Erythroblast (primary cell): ENCODE results near the gene ODR4.
"Not testable (repeated sequence)": the region's sequence is repeated elsewhere in the genome, so short reads cannot be mapped to it uniquely, and the experiment has no call there.

Source experiments
- DNase-seq, 2 experiments: peaks; one replicate each; lab custom pipeline; 2025; lab: John Stamatoyannopoulos, UW
- GATA1 ChIP-seq: IDR thresholded peaks from 2 replicates; pipeline ENCODE4 v1.6.1; 2011; ENCODE audit warnings: low read depth, mild to moderate bottlenecking, control low read depth, low read length, moderate library complexity
- POLR2A ChIP-seq: IDR thresholded peaks from 2 replicates; pipeline ENCODE4 v1.6.1; 2011; ENCODE audit warnings: mild to moderate bottlenecking, low read length

ODR4 gene

GRCh38 chr1:186375152-186375928 is at the start of gene ODR4, which contains the start of gene TPR:
Gene ODR4 (plus strand): TSS chr1:186375838. CDS start chr1:186379786, 3,948 bp downstream.
Gene TPR (minus strand): TSS chr1:186375253. CDS start chr1:186375028, 225 bp downstream.
- TF ChIP-seq POLR2A (peak; percentile 77), GATA1 (no peak)

DNA sequence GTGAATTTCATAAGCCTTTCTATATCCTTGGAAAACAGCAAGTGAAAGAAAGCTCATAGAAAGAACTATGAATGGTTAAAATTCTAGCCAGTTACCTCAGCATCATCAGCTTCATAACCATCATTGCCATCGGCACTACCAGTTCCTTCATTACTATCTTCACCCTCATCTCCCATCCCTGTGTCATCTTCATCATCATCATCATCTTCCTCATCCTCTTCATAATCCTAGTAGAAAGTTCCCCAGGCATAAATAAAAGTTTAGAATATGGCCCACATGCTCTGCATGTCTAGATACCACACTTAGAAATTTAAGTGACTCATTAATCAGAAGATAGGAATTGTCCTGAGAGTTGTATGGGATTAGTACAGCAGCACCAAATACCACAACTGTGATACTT is 49.6 kb upstream of the ODR4 start:
- no peak for DNase-seq
- TF ChIP-seq POLR2A: no peak
- no peak for TF ChIP-seq GATA1

More at GRCh38 chr1:186375152-186375928, at the start of gene ODR4, which contains the start of gene TPR:
- DNase-seq: peak; percentile 100

GRCh38 chr1:186327331-186327730 is 48.3 kb upstream of the ODR4 start:
- TF ChIP-seq GATA1 (no peak), POLR2A (no peak)
- DNase-seq: no peak

DNA sequence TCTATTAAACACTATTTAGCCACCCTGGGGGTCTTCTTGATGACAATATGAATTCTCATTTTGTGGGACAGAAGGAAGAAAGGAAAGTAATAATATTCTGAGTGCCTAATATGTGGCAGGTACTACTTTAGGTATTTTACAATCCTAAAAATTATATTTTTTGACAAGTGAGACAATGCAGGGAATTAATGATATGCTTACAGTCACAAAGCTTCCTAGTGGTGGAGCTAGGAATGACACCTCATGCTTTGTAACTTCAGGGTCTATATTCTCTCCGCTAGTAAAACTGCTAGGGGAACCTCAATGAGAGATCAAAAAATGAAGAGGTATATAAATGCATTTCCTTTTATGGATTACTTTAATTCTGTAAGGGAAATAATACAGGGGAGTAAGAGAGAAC is 44.9 kb upstream of the ODR4 start:
- peak in 1 of 2 experiments; percentile 20 for DNase-seq
- TF ChIP-seq POLR2A (no peak), GATA1 (no peak)

GRCh38 chr1:186337554-186337953 is 38.1 kb upstream of the ODR4 start:
- no peak for DNase-seq
- TF ChIP-seq GATA1 (no peak), POLR2A (no peak)

- DNase-seq: no peak
- TF ChIP-seq GATA1: no peak
Measured at GRCh38 chr1:186340772-186341171, 34.9 kb upstream of the ODR4 start.

GRCh38 chr1:186347837-186348691 is 27.6 kb upstream of the ODR4 start:
- not testable (repeated sequence) for DNase-seq

DNA sequence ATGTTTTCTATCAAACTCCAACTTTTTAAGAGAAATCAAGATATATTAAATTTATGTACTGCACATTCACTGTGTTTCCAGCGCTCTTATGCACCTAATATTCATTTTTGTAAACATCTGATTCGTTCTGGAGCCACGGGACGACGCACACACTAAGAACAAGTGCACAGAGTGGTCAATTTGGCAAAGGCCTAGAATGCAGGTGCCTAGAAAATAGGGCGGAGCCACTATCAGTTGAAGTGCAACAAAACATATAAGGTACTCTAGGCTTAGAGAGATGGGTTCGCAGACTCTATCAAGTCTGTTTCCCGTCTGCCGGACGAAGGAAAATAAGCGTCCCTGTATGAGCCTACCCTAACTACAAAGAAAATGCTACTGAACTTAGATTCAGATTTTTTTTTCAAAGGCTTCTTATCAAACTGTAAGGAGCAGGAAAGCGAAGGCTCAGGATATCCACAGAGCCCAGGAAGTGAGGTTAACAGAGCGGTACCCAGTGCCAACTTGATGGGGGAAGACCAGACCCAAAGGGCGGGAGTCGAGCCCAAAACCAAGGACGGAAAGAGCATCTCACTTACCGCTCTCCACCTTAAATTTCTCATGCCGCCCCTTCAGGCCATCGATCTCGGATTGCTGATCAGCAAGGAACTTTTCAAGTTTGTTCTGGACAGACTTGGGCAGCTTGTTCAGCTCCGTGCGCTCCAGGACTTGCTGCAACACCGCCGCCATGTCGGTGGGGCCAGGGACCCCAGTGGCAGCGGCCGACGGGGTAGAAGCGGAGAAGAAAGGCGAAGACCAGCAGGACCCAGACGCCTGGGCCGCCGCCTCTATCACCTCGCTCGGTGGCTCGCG is 1.1 kb upstream of the ODR4 start:
- peak; percentile 72 to 79 for DNase-seq
- TF ChIP-seq POLR2A (no peak), GATA1 (no peak)

DNA sequence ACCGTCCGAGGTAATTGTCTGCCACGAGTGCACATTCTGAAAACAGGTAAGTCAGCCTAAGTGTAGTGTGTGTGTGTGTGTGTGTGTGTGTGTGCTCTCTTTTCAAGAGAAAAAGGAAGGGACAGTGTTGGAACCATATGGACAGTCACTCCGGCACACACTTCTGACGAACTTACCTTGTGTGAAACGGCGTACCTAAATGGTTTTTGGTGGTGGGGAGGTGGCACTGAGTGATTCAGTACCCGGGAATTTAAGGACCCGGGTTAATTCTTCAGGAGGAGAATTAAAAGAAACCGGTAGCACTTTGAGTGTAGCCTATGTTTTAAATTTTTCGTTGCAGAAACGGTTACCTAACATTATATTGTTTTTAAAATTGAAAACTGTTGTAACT is 286 bp downstream of the ODR4 start:
- TF ChIP-seq GATA1: no peak
- DNase-seq: no peak

DNA sequence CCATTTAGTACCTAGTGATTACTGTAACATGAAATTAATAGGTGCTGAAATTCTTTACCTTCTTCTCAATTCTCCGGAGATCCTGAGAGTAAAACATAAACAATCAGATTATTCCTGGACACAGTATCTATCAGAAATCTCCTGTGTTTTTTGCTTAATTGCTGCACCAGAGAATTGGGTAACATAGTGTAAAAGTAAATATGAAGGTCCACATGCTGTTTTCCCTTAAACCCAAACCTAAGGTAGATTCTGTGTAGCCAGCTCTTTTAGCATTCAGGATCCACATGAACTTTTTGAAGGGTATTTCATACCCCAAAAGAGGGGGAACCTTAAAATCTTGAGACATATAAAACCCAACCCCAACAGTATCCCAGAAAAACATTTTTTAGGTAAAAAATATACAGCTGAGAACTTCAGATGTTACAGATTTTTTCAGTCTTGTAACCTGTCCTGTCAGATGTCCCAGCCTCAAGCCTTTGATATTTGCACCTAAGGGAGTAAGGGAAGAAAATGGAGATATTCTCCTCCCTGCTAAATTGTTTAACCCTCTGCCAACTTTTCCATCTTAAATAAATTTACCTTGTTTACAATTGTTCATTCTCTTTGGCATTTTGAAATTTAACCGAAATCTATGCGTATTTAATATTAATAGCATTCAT is 11.2 kb downstream of the ODR4 start:
- TF ChIP-seq GATA1: no peak
- TF ChIP-seq POLR2A: no peak
- no peak for DNase-seq

- no peak for DNase-seq
- TF ChIP-seq GATA1 (no peak), POLR2A (no peak)
Measured at GRCh38 chr1:186390925-186391324, 15.3 kb downstream of the ODR4 start.

DNA sequence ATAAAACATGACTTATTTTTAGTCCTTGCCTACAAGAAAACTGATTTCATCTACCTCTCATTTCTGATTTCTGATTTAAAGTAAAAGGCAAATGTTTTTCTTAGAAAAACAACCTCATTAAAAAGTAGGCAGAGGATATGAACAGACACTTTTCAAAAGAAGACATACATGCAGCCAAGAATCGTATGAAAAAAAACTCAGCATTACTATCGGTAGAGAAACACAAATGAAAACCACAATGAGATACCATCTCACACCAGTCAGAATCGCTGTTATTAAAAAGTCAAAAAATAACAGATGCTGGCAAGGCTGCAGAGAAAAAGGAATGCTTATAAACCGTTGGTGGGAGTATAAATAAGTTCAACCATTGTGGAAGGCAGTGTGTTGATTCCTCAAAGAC is 16.2 kb downstream of the ODR4 start:
- TF ChIP-seq GATA1: no peak
- DNase-seq: no peak

DNA sequence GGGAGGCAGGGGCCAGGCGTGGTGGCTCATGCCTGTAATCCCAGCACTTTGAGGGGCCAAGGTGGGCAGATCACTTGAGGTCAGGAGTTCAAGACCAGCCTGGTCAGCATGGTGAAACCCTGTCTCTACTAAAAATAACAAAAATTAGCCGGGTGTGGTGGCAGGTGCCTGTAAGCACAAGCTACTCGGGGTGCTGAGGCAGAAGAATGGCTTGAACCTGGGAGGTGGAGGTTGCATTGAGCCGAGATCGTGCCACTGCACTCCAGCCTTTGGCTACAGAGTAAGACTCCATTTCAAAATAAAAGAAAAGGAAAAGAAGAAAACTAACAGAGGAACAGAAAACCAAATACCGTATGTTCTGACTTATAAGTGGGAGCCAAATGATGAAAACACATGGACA is 17.1 kb downstream of the ODR4 start:
- DNase-seq: not testable (repeated sequence)

- not testable (repeated sequence) for DNase-seq
Measured at GRCh38 chr1:186401446-186401845, 25.8 kb downstream of the ODR4 start.
